Caco-2 (cell line): ENCODE data around the gene OR10X1. TPM values are rescaled to one million over a fixed set of nuclear protein-coding genes. Genes with fewer than 3 reads are reported as not detected.

ENCODE experiments used
- BruUV-seq: library from RNA; stranded (reverse); fragments of 400-500 nt; replicated peaks from 2 replicates; lab custom pipeline; 2021; lab: Mats Ljungman, UMichigan
- CTCF ChIA-PET: fragments of 300-600 bp; sonication (Branson Sonifier 250); formaldehyde crosslinking; loops from one replicate; lab custom pipeline; 2022; ENCODE audit warnings: antibody characterized with exemption; lab: Charles Lee
- POLR2A ChIA-PET: fragments of 300-600 bp; sonication (Branson Sonifier 250); formaldehyde crosslinking; loops from one replicate; lab custom pipeline; 2022; ENCODE audit warnings: antibody characterized with exemption; lab: Charles Lee
- DNase-seq, 2 experiments: peaks; one replicate each; pipeline versions ENCODE4 v3.0.0 to v3.0.0-alpha.2; 2020 to 2022
- H3K27me3 ChIP-seq: replicated peaks from 2 replicates; pipeline ENCODE4 v1.6.0; 2011; ENCODE audit warnings: low read length; ENCODE audit not compliant: control insufficient read depth, insufficient read depth
- H3K36me3 ChIP-seq: 2 replicates; pipeline ENCODE4 v1.5.1; 2011; ENCODE audit warnings: low read length; ENCODE audit not compliant: control insufficient read depth, insufficient read depth
- H3K4me1 ChIP-seq: fragments of 250-450 bp; sonication (Bioruptor Pico); 2 replicates; pipeline ENCODE4 v1.5.1; 2020; ENCODE audit warnings: mild to moderate bottlenecking
- H3K4me3 ChIP-seq: 2 replicates; pipeline ENCODE4 v1.5.1; 2011; ENCODE audit warnings: low read depth, mild to moderate bottlenecking, control low read depth, low read length
- H3K9me3 ChIP-seq: fragments of 250-450 bp; sonication (Bioruptor Pico); 2 replicates; pipeline ENCODE4 v1.5.1; 2020; ENCODE audit warnings: mild to moderate bottlenecking, moderate library complexity
- H3K27ac Mint-ChIP-seq: one replicate; pipeline ENCODE4 v1.8.0; 2022; ENCODE audit warnings: mixed read lengths; ENCODE audit not compliant: unreplicated experiment
- H3K27me3 Mint-ChIP-seq: one replicate; pipeline ENCODE4 v1.8.0; 2022; ENCODE audit warnings: mixed read lengths; ENCODE audit not compliant: insufficient read depth, unreplicated experiment
- H3K36me3 Mint-ChIP-seq: one replicate; pipeline ENCODE4 v1.8.0; 2022; ENCODE audit warnings: mild to moderate bottlenecking, mixed read lengths; ENCODE audit not compliant: insufficient read depth, unreplicated experiment
- H3K4me1 Mint-ChIP-seq: one replicate; pipeline ENCODE4 v1.8.0; 2022; ENCODE audit warnings: low read depth, mixed read lengths; ENCODE audit not compliant: unreplicated experiment
- H3K4me3 Mint-ChIP-seq: one replicate; pipeline ENCODE4 v1.8.0; 2022; ENCODE audit warnings: mild to moderate bottlenecking, moderate library complexity, mixed read lengths; ENCODE audit not compliant: unreplicated experiment
- H3K9me3 Mint-ChIP-seq: one replicate; pipeline ENCODE4 v1.8.0; 2022; ENCODE audit warnings: mixed read lengths; ENCODE audit not compliant: unreplicated experiment
- CTCF ChIP-seq, 2 experiments: fragments of 200-600 bp in 1 of 2; IDR thresholded peaks; 1 replicate in 1 of 2; 2 replicates in 1 of 2; pipeline versions ENCODE4 v1.5.1 to v1.8.0; 2011 to 2022; ENCODE audit warnings: antibody characterized with exemption in 1 of 2, control low read depth in 1 of 2, inconsistent platforms in 1 of 2, low read depth in 1 of 2, low read length in 1 of 2, mild to moderate bottlenecking in 1 of 2, moderate library complexity in 1 of 2; ENCODE audit not compliant: insufficient read depth in 1 of 2, severe bottlenecking in 1 of 2, unreplicated experiment in 1 of 2
- intact Hi-C: fragments of 100-400 bp; cut with micrococcal nuclease; formaldehyde crosslinking; loops from one replicate; pipeline ENCODE4 v1.10.0; 2022; ENCODE audit not compliant: unreplicated experiment
- total RNA-seq: library from RNA; stranded (reverse); gene quantifications from 2 replicates; pipeline ENCODE4 v1.2.3, GENCODE V29; 2022

OR10X1 gene
- total RNA-seq, 1 experiment from 2014 or later: not detected

- ChIA-PET CTCF (no interaction called here), POLR2A (no interaction called here)
- intact Hi-C loops: no loop called here
- H3K36me3 Mint-ChIP-seq: no peaks in the 10 kb centered on the region
- H3K4me3 ChIP-seq: no peak overlapping the region
- BruUV-seq: no TSS peak
- no peak overlapping the region for H3K4me3 Mint-ChIP-seq
- H3K27me3 ChIP-seq: no peaks in the 10 kb centered on the region
- peaks cover 8% of the 10 kb centered on the region for H3K9me3 Mint-ChIP-seq
- H3K4me1 ChIP-seq: peaks cover 2% of the 10 kb centered on the region; the same call in 1 of the 2 replicates
- no peak for DNase-seq
- H3K36me3 ChIP-seq: no peaks in the 10 kb centered on the region
- H3K27me3 Mint-ChIP-seq: no peaks in the 10 kb centered on the region
- no peak for TF ChIP-seq CTCF (IDR thresholded peaks at IDR 0.05; ENCODE audit: insufficient read depth in 1 of 2, low read depth in 1 of 2, low read length in 1 of 2, severe bottlenecking in 1 of 2, unreplicated experiment in 1 of 2)
- no peaks in the 10 kb centered on the region for H3K4me1 Mint-ChIP-seq
- H3K27ac Mint-ChIP-seq: no peak overlapping the region
- H3K9me3 ChIP-seq: peaks cover 3% of the 10 kb centered on the region; the same call in 1 of the 2 replicates
These were observed 7.2 kb upstream of the OR10X1 start for GRCh38 chr1:158586942-158587341.

GRCh38 chr1:158583962-158584361, 4.3 kb upstream of the OR10X1 start:
- intact Hi-C loops: no loop called here
- Mint-ChIP-seq H3K4me1 (no peaks in the 10 kb centered on the region), H3K9me3 (peaks cover 4% of the 10 kb centered on the region), H3K27me3 (no peaks in the 10 kb centered on the region), H3K36me3 (no peaks in the 10 kb centered on the region), H3K27ac (no peak overlapping the region), H3K4me3 (no peak overlapping the region)
- CTCF ChIA-PET: no interaction called here
- Histone ChIP-seq H3K4me3 (no peak overlapping the region), H3K9me3 (peaks cover 3% of the 10 kb centered on the region; the same call in 1 of the 2 replicates), H3K36me3 (no peaks in the 10 kb centered on the region), H3K27me3 (no peaks in the 10 kb centered on the region), H3K4me1 (peaks cover 9% of the 10 kb centered on the region; the same call in 1 of the 2 replicates)
- no TSS peak for BruUV-seq
- no peak for DNase-seq
- no peak for TF ChIP-seq CTCF (IDR thresholded peaks at IDR 0.05; ENCODE audit: insufficient read depth in 1 of 2, low read depth in 1 of 2, low read length in 1 of 2, severe bottlenecking in 1 of 2, unreplicated experiment in 1 of 2)
- POLR2A ChIA-PET: no interaction called here

- no peaks in the 10 kb centered on the region for H3K9me3 Mint-ChIP-seq
- no peaks in the 10 kb centered on the region for H3K4me1 Mint-ChIP-seq
- Histone ChIP-seq H3K36me3 (no peaks in the 10 kb centered on the region), H3K9me3 (no peaks in the 10 kb centered on the region), H3K4me3 (no peak overlapping the region), H3K27me3 (no peaks in the 10 kb centered on the region), H3K4me1 (peaks cover 9% of the 10 kb centered on the region; the same call in 1 of the 2 replicates)
- no TSS peak for BruUV-seq
- no peak overlapping the region for H3K27ac Mint-ChIP-seq
- no peak for DNase-seq
- intact Hi-C loops: no loop called here
- no peak for TF ChIP-seq CTCF (IDR thresholded peaks at IDR 0.05; ENCODE audit: insufficient read depth in 1 of 2, low read depth in 1 of 2, low read length in 1 of 2, severe bottlenecking in 1 of 2, unreplicated experiment in 1 of 2)
- POLR2A ChIA-PET: no interaction called here
- H3K27me3 Mint-ChIP-seq: no peaks in the 10 kb centered on the region
- CTCF ChIA-PET: no interaction called here
- no peaks in the 10 kb centered on the region for H3K36me3 Mint-ChIP-seq
- no peak overlapping the region for H3K4me3 Mint-ChIP-seq
These were observed 2.1 kb downstream of the OR10X1 start for GRCh38 chr1:158577561-158577960.
